MM.1S (cell line): ENCODE data around the gene GPR153.

Experiments
- DNase-seq: peaks from one replicate; pipeline ENCODE4 v3.0.0-alpha.2; 2015
- H2AFZ ChIP-seq: fragments of 300-600 bp; sonication (generic); 2 replicates; pipeline ENCODE4 v1.6.0; 2016; ENCODE audit warnings: antibody characterized with exemption, low read length
- H3F3A ChIP-seq: fragments of 300-600 bp; sonication (generic); 2 replicates; pipeline ENCODE4 v1.6.1; 2016; ENCODE audit warnings: mild to moderate bottlenecking, antibody characterized with exemption, low read length, moderate library complexity, mixed read lengths; ENCODE audit not compliant: insufficient read depth
- H3K27ac ChIP-seq: fragments of 300-600 bp; sonication (generic); 2 replicates; pipeline ENCODE4 v1.5.1; 2016; ENCODE audit warnings: mild to moderate bottlenecking, low read length
- H3K27me3 ChIP-seq: fragments of 300-600 bp; sonication (generic); replicated peaks from 2 replicates; pipeline ENCODE4 v1.6.0; 2016; ENCODE audit warnings: low read length; ENCODE audit not compliant: insufficient read depth
- H3K36me3 ChIP-seq: fragments of 300-600 bp; sonication (generic); replicated peaks from 2 replicates; pipeline ENCODE4 v1.6.1; 2016; ENCODE audit warnings: mild to moderate bottlenecking, low read length, mixed read lengths; ENCODE audit not compliant: insufficient read depth
- H3K4me1 ChIP-seq: fragments of 300-600 bp; sonication (generic); 2 replicates; pipeline ENCODE4 v1.6.1; 2016; ENCODE audit warnings: low read length, mixed read lengths
- H3K4me2 ChIP-seq: fragments of 300-600 bp; sonication (generic); 2 replicates; pipeline ENCODE4 v1.6.0; 2016; ENCODE audit warnings: low read depth, low read length
- H3K4me3 ChIP-seq: fragments of 300-600 bp; sonication (generic); 2 replicates; pipeline ENCODE4 v1.5.1; 2016; ENCODE audit warnings: low read length, mixed read lengths
- H3K79me2 ChIP-seq: fragments of 300-600 bp; sonication (generic); 2 replicates; pipeline ENCODE4 v1.6.1; 2016; ENCODE audit warnings: mixed run types, low read length, mixed read lengths
- H3K9ac ChIP-seq: fragments of 300-600 bp; sonication (generic); 2 replicates; pipeline ENCODE4 v1.6.1; 2016; ENCODE audit warnings: low read length, mixed read lengths
- H3K9me2 ChIP-seq: fragments of 300-600 bp; sonication (generic); replicated peaks from 2 replicates; pipeline ENCODE4 v1.6.1; 2016; ENCODE audit warnings: mild to moderate bottlenecking, low read length, mixed read lengths; ENCODE audit not compliant: insufficient read depth
- H3K9me3 ChIP-seq: fragments of 300-600 bp; sonication (generic); replicated peaks from 2 replicates; pipeline ENCODE4 v1.6.1; 2016; ENCODE audit warnings: mild to moderate bottlenecking, low read length, mixed read lengths; ENCODE audit not compliant: insufficient read depth
- H4K20me1 ChIP-seq: fragments of 300-600 bp; sonication (generic); 2 replicates; pipeline ENCODE4 v1.6.1; 2016; ENCODE audit warnings: mild to moderate bottlenecking, low read length, moderate library complexity, mixed read lengths; ENCODE audit not compliant: insufficient read depth
- EZH2 ChIP-seq: fragments of 300-600 bp; sonication (generic); optimal IDR thresholded peaks from 2 replicates; pipeline ENCODE3; 2017; ENCODE audit warnings: low read depth, mild to moderate bottlenecking, antibody characterized with exemption, low read length, mixed read lengths
- EZH2phosphoT487 ChIP-seq: fragments of 300-600 bp; sonication (generic); IDR thresholded peaks from 2 replicates; pipeline ENCODE4 v1.6.1; 2018; ENCODE audit warnings: antibody characterized with exemption, low read length
- TF ChIP-seq, protein P1 (sequence below): fragments of 300-600 bp; sonication (generic); IDR thresholded peaks from 2 replicates; pipeline ENCODE4 v1.5.1; 2016; ENCODE audit warnings: antibody characterized with exemption, low read length, mixed read lengths

The GPR153 gene

GRCh38 chr1:6273380-6273891 is 12.5 kb upstream of the GPR153 start:
- Histone ChIP-seq H3K4me1 (no peaks in the 10 kb centered on the region), H3K9me3 (no peaks in the 10 kb centered on the region), H3K27me3 (no peaks in the 10 kb centered on the region), H3K79me2 (no peaks in the 10 kb centered on the region), H3F3A (no peaks in the 10 kb centered on the region), H3K9ac (no peak overlapping the region), H4K20me1 (no peaks in the 10 kb centered on the region), H3K4me3 (no peak overlapping the region), H3K27ac (no peak overlapping the region), H3K9me2 (no peaks in the 10 kb centered on the region), H3K4me2 (no peak overlapping the region), H3K36me3 (no peaks in the 10 kb centered on the region), H2AFZ (no peak overlapping the region)
- DNase-seq, result no peak
- TF ChIP-seq, protein P1, sequence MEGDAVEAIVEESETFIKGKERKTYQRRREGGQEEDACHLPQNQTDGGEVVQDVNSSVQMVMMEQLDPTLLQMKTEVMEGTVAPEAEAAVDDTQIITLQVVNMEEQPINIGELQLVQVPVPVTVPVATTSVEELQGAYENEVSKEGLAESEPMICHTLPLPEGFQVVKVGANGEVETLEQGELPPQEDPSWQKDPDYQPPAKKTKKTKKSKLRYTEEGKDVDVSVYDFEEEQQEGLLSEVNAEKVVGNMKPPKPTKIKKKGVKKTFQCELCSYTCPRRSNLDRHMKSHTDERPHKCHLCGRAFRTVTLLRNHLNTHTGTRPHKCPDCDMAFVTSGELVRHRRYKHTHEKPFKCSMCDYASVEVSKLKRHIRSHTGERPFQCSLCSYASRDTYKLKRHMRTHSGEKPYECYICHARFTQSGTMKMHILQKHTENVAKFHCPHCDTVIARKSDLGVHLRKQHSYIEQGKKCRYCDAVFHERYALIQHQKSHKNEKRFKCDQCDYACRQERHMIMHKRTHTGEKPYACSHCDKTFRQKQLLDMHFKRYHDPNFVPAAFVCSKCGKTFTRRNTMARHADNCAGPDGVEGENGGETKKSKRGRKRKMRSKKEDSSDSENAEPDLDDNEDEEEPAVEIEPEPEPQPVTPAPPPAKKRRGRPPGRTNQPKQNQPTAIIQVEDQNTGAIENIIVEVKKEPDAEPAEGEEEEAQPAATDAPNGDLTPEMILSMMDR, result no peak
- TF ChIP-seq EZH2phosphoT487 (no peak), EZH2 (no peak)

- no peak for TF ChIP-seq EZH2
- TF ChIP-seq, protein P1, result no peak
- TF ChIP-seq EZH2phosphoT487, result no peak
Observed at GRCh38 chr1:6272868-6273267, 12.0 kb upstream of the GPR153 start.

GRCh38 chr1:6272452-6272851 is 11.6 kb upstream of the GPR153 start:
- H3K36me3 ChIP-seq, result no peaks in the 10 kb centered on the region

More at GRCh38 chr1:6272868-6273267, 12.0 kb upstream of the GPR153 start:
- H3K79me2 ChIP-seq, result no peaks in the 10 kb centered on the region
- no peaks in the 10 kb centered on the region for H3K9me2 ChIP-seq
- no peaks in the 10 kb centered on the region for H3K9me3 ChIP-seq
- no peaks in the 10 kb centered on the region for H3F3A ChIP-seq
- no peak overlapping the region for H3K4me3 ChIP-seq
- no peaks in the 10 kb centered on the region for H3K36me3 ChIP-seq
- no peaks in the 10 kb centered on the region for H3K27me3 ChIP-seq
- H3K4me1 ChIP-seq, result no peaks in the 10 kb centered on the region
- H3K9ac ChIP-seq, result no peak overlapping the region
- no peak for DNase-seq
- H3K4me2 ChIP-seq, result no peak overlapping the region
- H2AFZ ChIP-seq, result no peak overlapping the region
- no peak overlapping the region for H3K27ac ChIP-seq
- no peaks in the 10 kb centered on the region for H4K20me1 ChIP-seq

More at GRCh38 chr1:6272452-6272851, 11.6 kb upstream of the GPR153 start:
- Histone ChIP-seq H4K20me1 (no peaks in the 10 kb centered on the region), H3K4me3 (no peak overlapping the region), H3K9me2 (no peaks in the 10 kb centered on the region), H3F3A (no peaks in the 10 kb centered on the region), H3K27ac (no peak overlapping the region), H3K4me2 (no peak overlapping the region), H2AFZ (no peak overlapping the region), H3K27me3 (no peaks in the 10 kb centered on the region), H3K79me2 (no peaks in the 10 kb centered on the region), H3K4me1 (no peaks in the 10 kb centered on the region), H3K9me3 (no peaks in the 10 kb centered on the region), H3K9ac (no peak overlapping the region)
- no peak for DNase-seq
- no peak for TF ChIP-seq EZH2phosphoT487
- TF ChIP-seq, protein P1, result no peak
- no peak for TF ChIP-seq EZH2
